Measurements from ENCODE around the gene ZNF284.

DNA sequence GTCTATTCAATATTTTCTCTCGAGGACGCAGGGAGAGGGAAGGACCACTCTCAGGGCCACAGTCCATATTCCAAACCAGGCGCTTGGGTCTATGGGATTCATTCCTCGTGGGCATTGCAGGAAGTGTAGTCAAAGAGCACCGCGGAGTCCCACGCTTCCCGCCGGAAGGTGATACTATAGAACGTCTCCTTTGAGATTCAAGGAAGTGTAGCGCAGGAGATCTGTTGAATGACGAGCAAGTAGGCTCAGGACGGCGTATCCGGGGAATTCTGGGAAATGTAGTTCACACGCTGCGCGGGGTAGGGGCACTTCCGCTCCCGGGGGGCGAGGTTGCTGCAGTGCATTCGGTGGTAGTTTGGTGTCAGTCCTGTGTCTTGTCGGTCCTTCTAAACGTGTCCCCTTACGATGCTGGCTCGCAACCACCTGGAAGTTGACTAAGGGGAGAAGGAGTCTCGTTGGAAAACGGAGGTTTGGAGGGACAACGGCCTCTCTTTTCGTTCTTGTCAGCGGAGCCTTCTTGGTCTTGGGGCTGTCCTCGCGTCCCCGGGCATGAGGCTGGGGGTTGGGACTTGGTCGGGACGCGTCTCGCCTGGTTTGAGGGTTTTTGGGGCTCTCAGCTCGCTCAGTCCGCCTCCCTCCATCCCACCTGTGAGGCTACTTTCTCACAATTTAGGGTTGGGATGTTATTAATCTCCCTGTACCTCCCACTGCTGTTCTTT, at the start of gene ZNF284:
- TF ChIP-seq, protein P1, sequence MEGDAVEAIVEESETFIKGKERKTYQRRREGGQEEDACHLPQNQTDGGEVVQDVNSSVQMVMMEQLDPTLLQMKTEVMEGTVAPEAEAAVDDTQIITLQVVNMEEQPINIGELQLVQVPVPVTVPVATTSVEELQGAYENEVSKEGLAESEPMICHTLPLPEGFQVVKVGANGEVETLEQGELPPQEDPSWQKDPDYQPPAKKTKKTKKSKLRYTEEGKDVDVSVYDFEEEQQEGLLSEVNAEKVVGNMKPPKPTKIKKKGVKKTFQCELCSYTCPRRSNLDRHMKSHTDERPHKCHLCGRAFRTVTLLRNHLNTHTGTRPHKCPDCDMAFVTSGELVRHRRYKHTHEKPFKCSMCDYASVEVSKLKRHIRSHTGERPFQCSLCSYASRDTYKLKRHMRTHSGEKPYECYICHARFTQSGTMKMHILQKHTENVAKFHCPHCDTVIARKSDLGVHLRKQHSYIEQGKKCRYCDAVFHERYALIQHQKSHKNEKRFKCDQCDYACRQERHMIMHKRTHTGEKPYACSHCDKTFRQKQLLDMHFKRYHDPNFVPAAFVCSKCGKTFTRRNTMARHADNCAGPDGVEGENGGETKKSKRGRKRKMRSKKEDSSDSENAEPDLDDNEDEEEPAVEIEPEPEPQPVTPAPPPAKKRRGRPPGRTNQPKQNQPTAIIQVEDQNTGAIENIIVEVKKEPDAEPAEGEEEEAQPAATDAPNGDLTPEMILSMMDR (IDR thresholded peaks at IDR 0.05), result no peak
- no peak for TF ChIP-seq POLR2A (IDR thresholded peaks at IDR 0.05)
